ENCODE data around the gene GLYATL2. TPM values are rescaled to one million over a fixed set of nuclear protein-coding genes. Genes with fewer than 3 reads are reported as not detected.

The GLYATL2 gene
- polyA plus RNA-seq, 1 of the 3 experiments (the other 2 are of a cell fraction) = 0.31 TPM

GRCh38 chr11:58867556-58867955, 23.1 kb upstream of the GLYATL2 start:
- no peak overlapping the region for H3K4me2 ChIP-seq
- no peaks in the 10 kb centered on the region for H3K36me3 ChIP-seq (replicated peaks in 1 of 2; ENCODE audit: control insufficient read depth in 1 of 2, insufficient read depth in 2 of 2, low read length in 1 of 2)
- H2AFZ ChIP-seq (ENCODE audit: low read depth) = no peak overlapping the region
- no peaks in the 10 kb centered on the region for H3K4me1 ChIP-seq (ENCODE audit: control insufficient read depth in 1 of 2, insufficient read depth in 2 of 2, low read depth in 1 of 2, low read length in 1 of 2)
- H3K9me3 ChIP-seq = no peaks in the 10 kb centered on the region
- 88% methylated on average over 2 of the region's 2 CpGs for WGBS (ENCODE audit: low lambda C conversion rate)
- TF ChIP-seq USF1 (IDR thresholded peaks at IDR 0.05; ENCODE audit: borderline replicate concordance, low read depth) = no peak
- TF ChIP-seq NRF1 (IDR thresholded peaks at IDR 0.05; ENCODE audit: low read depth, low read length) = no peak
- TF ChIP-seq, protein P1, sequence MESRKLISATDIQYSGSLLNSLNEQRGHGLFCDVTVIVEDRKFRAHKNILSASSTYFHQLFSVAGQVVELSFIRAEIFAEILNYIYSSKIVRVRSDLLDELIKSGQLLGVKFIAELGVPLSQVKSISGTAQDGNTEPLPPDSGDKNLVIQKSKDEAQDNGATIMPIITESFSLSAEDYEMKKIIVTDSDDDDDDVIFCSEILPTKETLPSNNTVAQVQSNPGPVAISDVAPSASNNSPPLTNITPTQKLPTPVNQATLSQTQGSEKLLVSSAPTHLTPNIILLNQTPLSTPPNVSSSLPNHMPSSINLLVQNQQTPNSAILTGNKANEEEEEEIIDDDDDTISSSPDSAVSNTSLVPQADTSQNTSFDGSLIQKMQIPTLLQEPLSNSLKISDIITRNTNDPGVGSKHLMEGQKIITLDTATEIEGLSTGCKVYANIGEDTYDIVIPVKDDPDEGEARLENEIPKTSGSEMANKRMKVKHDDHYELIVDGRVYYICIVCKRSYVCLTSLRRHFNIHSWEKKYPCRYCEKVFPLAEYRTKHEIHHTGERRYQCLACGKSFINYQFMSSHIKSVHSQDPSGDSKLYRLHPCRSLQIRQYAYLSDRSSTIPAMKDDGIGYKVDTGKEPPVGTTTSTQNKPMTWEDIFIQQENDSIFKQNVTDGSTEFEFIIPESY (IDR thresholded peaks at IDR 0.05; ENCODE audit: borderline replicate concordance, low read depth) = no peak
- no peak for TF ChIP-seq SIN3A (IDR thresholded peaks at IDR 0.05; ENCODE audit: borderline replicate concordance, low read depth, low read length)
- no peak for TF ChIP-seq FOSL2 (IDR thresholded peaks at IDR 0.05; ENCODE audit: borderline replicate concordance, low read depth)
- no peak for TF ChIP-seq NFIC (IDR thresholded peaks at IDR 0.05; ENCODE audit: borderline replicate concordance)
- TF ChIP-seq EP300 (IDR thresholded peaks at IDR 0.05; ENCODE audit: borderline replicate concordance in 1 of 2, low read depth in 1 of 2, low read length in 1 of 2) = no peak
- TF ChIP-seq TCF12 (IDR thresholded peaks at IDR 0.05) = no peak
- TF ChIP-seq REST (IDR thresholded peaks at IDR 0.05; ENCODE audit: low read depth, low read length) = no peak
- no peak for TF ChIP-seq RAD21 (IDR thresholded peaks at IDR 0.05; ENCODE audit: low read length)
- TF ChIP-seq USF2 (IDR thresholded peaks at IDR 0.05; ENCODE audit: borderline replicate concordance, low read depth, low read length) = no peak
- TF ChIP-seq, protein P2, sequence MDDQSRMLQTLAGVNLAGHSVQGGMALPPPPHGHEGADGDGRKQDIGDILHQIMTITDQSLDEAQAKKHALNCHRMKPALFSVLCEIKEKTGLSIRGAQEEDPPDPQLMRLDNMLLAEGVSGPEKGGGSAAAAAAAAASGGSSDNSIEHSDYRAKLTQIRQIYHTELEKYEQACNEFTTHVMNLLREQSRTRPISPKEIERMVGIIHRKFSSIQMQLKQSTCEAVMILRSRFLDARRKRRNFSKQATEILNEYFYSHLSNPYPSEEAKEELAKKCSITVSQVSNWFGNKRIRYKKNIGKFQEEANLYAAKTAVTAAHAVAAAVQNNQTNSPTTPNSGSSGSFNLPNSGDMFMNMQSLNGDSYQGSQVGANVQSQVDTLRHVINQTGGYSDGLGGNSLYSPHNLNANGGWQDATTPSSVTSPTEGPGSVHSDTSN (IDR thresholded peaks at IDR 0.05) = no peak
- no peak for TF ChIP-seq MEF2A (IDR thresholded peaks at IDR 0.05; ENCODE audit: borderline replicate concordance, low read depth)
- CTCF ChIA-PET = no interaction called here
- no peaks in the 10 kb centered on the region for H4K20me1 ChIP-seq (ENCODE audit: insufficient read depth)
- H3K79me2 ChIP-seq (ENCODE audit: insufficient read depth) = no peaks in the 10 kb centered on the region
- POLR2A ChIA-PET = no interaction called here
- no peaks in the 10 kb centered on the region for H3K27me3 ChIP-seq (ENCODE audit: insufficient read depth)
- H3K27ac ChIP-seq (ENCODE audit: low read depth in 2 of 2, low read length in 1 of 2) = no peak overlapping the region
- H3K4me3 ChIP-seq (ENCODE audit: low read depth in 2 of 2, low read length in 1 of 2) = no peak overlapping the region
- no peak for DNase-seq
- H3K9ac ChIP-seq = no peak overlapping the region
- no peaks in the 10 kb centered on the region for H3K9me2 ChIP-seq
- no peaks in the 10 kb centered on the region for H3F3A ChIP-seq (replicated peaks; ENCODE audit: insufficient read depth)

All from SK-N-SH (cell line).